ENCODE data around the gene GHR.
"Not testable (repeated sequence)": the region's sequence is repeated elsewhere in the genome, so short reads cannot be mapped to it uniquely, and the experiment has no call there.

The GHR gene

DNA sequence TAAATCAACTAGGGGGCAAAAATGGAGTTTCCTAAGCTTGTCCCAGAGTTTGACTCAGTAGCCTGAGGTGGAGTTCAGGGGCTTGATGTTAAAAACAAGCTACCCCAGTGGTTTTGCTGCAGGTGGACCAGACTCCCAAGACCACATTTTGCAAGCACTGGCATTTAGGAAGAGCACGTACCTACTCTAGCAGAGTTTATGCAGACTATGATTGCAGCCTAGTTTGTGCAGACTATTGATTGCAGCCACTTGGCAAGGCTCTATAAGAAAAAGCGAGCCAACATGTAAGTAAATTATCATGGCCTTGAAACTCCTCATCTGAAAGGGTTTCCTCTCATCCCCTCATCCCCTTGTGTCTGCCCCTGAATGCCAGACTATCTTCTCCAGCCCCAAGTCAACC is 231.4 kb downstream of the GHR start:
- no peak for DNase-seq

- DNase-seq = no peak
These were observed 232.9 kb downstream of the GHR start for GRCh38 chr5:42655982-42656650.

- peak; percentile 7 for DNase-seq
These were observed 233.4 kb downstream of the GHR start for GRCh38 chr5:42656651-42657015.

DNA sequence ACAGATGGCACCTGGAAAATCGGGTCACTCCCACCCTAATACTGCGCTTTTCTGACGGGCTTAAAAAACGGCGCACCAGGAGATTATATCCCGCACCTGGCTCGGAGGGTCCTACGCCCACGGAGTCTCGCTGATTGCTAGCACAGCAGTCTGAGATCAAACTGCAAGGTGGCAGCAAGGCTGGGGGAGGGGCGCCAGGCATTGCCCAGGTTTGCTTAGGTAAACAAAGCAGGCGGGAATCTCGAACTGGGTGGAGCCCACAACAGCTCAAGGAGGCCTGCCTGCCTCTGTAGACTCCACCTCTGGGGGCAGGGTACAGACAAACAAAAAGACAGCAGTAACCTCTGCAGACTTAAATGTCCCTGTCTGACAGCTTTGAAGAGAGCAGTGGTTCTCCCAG is 236.6 kb downstream of the GHR start:
- not testable (repeated sequence) for DNase-seq

DNA sequence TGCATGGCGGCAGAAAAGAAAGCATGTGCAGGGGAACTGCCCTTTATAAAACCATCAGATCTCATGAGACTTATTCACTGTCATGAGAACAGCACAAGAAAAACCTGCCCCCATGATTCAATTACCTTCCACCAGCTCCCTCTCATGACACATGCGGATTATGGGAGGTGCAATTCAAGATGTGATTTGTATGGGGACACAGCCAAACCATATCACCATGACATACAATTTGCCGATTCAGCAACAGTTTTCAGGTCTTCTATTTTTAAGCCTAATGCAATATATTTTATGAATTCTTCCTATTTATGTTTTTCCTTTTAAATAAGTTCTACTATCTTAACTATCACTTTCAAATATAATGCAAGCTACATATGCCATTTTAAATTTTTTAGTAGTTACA is 242.6 kb downstream of the GHR start:
- no peak for DNase-seq

DNA sequence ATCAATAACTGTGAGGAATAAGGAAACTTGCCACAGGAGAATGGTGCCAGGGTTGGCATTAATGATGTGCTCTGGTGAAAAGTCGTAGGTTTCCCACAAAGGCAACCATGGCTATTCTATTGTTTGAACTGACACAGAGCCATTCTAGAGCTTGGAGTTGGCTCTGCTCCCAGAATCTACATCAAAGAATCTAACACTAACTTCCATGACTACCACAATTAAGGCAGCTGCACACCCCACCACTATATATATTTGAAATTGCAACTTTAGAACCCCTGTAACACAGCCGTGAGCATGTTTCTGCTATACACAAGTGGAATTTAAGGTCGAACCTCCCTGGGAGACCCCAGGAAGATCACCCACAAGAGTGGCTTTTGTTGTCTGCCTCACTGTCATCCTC is 243.6 kb downstream of the GHR start:
- no peak for DNase-seq

- no peak for DNase-seq
These were observed 245.0 kb downstream of the GHR start for GRCh38 chr5:42668254-42668653.

GRCh38 chr5:42672925-42673324 is 249.7 kb downstream of the GHR start:
- DNase-seq = no peak

DNA sequence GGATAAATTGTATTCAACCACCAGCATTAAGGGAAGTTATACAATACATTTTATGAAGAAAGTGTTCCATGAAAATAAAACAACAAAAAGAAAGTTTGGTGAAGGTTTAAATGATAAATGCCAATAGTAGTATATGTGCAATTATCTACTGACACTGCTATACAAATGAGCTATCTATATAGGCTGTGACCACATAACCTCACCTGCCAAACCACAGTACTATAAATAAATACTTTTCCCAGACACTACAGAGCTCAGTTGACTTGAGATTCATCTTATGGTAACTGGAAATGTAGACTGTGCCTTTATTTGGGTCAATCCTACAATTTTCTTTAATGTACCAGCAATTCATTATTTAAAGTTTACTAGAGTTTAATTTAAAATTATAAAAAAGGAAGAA is 252.4 kb downstream of the GHR start:
- DNase-seq = no peak

- no peak for DNase-seq
These were observed 253.1 kb downstream of the GHR start for GRCh38 chr5:42676362-42676761.

- no peak for DNase-seq
These were observed 254.1 kb downstream of the GHR start for GRCh38 chr5:42677156-42677842.

GRCh38 chr5:42680046-42680445 is 256.8 kb downstream of the GHR start:
- DNase-seq = no peak

DNA sequence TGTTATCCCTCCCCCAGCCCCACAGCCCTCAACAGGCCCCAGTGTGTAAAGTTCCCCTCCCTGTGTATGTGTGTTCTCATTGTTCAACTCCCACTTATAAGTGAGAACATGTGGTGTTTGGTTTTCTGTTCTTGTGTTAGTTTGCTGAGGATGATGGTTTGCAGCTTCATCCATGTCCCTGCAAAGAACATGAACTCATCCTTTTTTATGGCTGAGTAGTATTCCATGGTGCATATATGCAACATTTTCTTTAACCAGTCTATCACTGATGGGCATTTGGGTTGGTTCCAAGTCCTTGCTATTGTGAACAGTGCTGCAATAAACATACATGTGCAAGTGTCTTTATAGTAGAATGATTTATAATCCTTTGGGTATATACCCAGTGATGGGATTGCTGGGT is 261.8 kb downstream of the GHR start:
- not testable (repeated sequence) for DNase-seq

DNA sequence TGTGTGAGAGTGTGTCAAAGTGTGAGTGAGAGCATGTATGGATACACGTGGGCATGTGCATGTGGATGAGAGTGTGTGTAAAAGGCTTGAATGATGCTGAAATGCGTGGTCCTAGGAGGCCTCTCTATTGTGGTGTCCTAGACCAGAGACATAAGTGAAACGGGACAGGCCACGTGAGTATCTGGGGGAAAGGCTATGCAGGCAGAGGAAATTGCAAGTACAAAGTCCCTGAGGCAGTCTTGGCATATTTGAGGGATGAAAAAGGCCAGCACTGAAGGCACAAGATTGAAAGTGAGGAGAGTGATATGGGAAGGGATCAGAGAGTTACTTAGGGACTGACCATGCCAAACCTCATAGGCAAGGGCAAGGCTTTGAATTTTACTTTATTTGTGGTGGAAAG is 266.2 kb downstream of the GHR start:
- DNase-seq = no peak

DNA sequence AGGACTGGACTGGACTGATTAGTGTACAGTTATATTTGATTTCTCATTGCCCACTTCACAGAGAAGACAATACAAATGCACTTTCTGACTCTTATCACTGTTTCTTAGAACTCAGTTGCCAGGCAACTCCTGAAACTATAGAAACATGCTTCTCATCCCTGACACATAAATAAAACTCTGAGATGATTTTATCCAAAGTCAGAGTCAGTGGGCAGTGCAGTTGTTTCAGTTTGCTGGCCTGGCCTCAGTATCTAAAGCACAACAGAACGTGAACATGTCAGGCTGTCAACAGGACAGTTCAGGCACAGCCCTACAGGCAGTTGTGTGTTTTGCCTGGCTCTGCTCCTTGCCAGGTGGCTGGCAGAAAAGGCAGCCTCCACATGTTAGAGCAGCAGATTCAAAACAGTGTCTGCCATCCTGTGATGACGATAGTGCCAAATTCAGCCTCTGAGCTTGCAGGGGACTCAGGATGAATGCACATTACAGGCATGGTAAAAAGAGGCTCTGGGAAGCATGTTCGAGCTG is 268.2 kb downstream of the GHR start:
- no peak for DNase-seq

DNA sequence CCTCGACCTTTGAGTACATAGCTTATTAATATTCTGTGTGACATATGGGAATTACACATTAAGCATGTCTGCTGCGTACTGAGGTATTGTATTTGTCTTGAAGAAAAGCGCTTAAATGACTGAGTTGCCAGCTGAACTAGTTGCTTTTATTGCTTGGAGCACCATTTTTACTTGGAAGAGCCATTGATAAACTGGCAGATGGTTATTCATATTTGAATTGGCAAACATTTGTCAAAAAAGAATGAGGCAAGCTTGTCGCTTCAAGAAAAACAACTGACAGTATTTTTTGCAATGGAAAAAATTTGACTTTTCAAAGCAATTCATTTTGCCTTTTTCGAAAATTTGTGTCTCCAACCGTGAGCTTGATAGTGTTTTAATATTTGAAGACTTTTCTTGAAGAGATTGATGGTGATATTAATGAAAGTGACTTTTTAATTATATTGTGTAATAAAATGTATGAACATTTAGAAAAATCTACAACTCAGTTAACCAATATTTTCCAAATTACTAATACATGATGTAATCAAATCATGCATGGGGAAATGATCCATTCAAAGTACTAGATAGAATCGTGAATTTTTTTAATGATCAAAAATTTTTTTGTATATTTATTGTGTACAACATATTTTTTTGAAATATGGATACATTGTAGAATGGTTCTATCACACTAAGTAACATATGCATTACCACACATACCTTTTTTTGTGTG is 278.3 kb downstream of the GHR start:
- DNase-seq = no peak

DNA sequence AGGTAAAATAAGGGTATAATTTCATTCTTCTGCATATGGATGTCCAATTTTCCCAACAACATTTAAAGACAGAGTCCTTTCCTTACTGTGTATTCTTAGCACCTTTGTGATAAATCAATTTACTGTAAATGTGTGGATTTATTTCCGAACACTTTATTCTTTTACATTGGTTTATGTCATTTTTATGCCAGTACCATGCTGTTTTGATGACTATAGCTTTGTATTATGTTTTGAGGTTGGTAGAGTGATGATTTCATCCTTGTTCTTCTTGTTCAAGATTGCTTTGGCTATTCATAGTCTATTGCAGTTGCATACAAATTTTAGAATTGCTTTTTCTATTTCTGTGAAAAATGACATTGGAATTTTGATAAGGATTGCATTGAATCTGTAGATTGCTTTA is 280.0 kb downstream of the GHR start:
- no peak for DNase-seq

DNA sequence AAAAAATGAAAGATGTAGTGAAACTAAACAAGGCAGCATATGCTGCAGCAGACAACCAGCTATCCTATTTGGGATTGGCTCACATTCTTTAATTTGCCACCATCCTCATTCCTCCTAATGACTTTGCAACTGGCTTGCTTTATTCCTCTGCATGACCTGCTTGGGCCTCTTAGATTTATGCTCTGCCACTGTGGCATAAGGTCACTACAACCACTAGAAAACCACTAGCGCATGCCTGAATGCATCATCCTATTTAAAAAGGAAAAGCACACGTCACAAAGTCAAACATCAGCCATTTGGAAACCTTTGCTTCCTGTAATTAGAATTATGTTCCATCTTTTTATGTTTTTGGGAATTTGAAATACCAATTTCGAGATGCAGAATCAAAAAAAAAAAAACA is 292.5 kb downstream of the GHR start:
- no peak for DNase-seq

DNA sequence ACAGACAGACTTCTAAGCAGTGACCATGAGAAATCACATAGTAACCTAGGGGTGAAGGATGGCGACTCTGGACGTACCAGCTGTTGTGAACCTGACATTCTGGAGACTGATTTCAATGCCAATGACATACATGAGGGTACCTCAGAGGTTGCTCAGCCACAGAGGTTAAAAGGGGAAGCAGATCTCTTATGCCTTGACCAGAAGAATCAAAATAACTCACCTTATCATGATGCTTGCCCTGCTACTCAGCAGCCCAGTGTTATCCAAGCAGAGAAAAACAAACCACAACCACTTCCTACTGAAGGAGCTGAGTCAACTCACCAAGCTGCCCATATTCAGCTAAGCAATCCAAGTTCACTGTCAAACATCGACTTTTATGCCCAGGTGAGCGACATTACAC is 295.4 kb downstream of the GHR start:
- no peak for DNase-seq

DNA sequence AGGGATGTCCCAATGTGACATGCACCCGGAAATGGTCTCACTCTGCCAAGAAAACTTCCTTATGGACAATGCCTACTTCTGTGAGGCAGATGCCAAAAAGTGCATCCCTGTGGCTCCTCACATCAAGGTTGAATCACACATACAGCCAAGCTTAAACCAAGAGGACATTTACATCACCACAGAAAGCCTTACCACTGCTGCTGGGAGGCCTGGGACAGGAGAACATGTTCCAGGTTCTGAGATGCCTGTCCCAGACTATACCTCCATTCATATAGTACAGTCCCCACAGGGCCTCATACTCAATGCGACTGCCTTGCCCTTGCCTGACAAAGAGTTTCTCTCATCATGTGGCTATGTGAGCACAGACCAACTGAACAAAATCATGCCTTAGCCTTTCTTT is 295.8 kb downstream of the GHR start:
- no peak for DNase-seq

DNA sequence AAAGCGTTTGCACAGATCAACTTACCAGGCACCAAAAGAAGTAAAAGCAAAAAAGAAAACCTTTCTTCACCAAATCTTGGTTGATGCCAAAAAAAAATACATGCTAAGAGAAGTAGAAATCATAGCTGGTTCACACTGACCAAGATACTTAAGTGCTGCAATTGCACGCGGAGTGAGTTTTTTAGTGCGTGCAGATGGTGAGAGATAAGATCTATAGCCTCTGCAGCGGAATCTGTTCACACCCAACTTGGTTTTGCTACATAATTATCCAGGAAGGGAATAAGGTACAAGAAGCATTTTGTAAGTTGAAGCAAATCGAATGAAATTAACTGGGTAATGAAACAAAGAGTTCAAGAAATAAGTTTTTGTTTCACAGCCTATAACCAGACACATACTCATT is 297.0 kb downstream of the GHR start:
- no peak for DNase-seq

GRCh38 chr5:42721484-42721883 is 298.2 kb downstream of the GHR start:
- no peak for DNase-seq

DNA sequence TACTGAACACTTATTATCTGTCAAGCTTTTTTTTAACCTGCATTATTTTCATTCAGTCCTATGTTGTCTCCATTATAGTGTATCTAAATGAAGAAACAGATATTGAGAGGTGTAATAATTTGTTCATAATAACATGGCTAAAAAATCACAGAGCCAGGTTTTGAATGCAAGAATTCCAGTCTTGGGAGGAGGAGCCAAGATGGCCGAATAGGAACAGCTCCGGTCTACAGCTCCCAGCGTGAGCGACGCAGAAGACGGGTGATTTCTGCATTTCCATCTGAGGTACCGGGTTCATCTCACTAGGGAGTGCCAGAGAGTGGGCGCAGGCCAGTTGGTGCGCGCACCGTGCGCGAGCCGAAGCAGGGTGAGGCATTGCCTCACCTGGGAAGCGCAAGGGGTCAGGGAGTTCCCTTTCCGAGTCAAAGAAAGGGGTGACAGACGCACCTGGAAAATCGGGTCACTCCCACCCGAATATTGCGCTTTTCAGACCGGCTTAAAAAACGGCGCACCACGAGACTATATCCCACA is 311.4 kb downstream of the GHR start:
- not testable (repeated sequence) for DNase-seq

- no peak for DNase-seq
These were observed 317.7 kb downstream of the GHR start for GRCh38 chr5:42740920-42741319.
